IPS DF 6.9 (cell line): ENCODE results near the gene ACOX1.

ENCODE experiments used
- DNase-seq: peaks from one replicate; pipeline ENCODE4 v3.0.0-alpha.2; 2013; ENCODE audit warnings: low read depth, low spot score
- H3K27ac ChIP-seq: one replicate; pipeline ENCODE4 v1.5.1; 2013; ENCODE audit warnings: low read length, control low read depth
- H3K27me3 ChIP-seq: 2 replicates; pipeline ENCODE4 v1.6.1; 2013; ENCODE audit warnings: mild to moderate bottlenecking, low read length; ENCODE audit not compliant: control insufficient read depth, insufficient read depth
- H3K36me3 ChIP-seq: 2 replicates; pipeline ENCODE4 v1.6.1; 2013; ENCODE audit warnings: low read length; ENCODE audit not compliant: control insufficient read depth, insufficient read depth
- H3K4me1 ChIP-seq: 2 replicates; pipeline ENCODE4 v1.6.1; 2013; ENCODE audit warnings: low read length; ENCODE audit not compliant: control insufficient read depth, insufficient read depth
- H3K4me3 ChIP-seq: 2 replicates; pipeline ENCODE4 v1.5.1; 2013; ENCODE audit warnings: mild to moderate bottlenecking, low read length
- H3K9me3 ChIP-seq: 2 replicates; pipeline ENCODE4 v1.6.1; 2013; ENCODE audit warnings: low read length, inconsistent platforms; ENCODE audit not compliant: control insufficient read depth, insufficient read depth
- WGBS: extraction: QIAGEN DNeasy Blood & Tissue Kit; methylation state at CpG from one replicate; pipeline ENCODE4 v1.1.7; 2013; ENCODE audit warnings: mixed read lengths, missing lambda C conversion rate; ENCODE audit not compliant: insufficient read length, insufficient coverage; 5-methylcytosine and 5-hydroxymethylcytosine counted together

ACOX1 gene

GRCh38 chr17:75891605-75892555 lies 87.1 kb downstream of the ACOX1 start:
- no peak overlapping the region for H3K27ac ChIP-seq
- H3K4me3 ChIP-seq: no peak overlapping the region
- no CpG with 5 or more reads among the region's 32 CpGs for WGBS
- H3K9me3 ChIP-seq: no peaks in the 10 kb centered on the region
- peaks cover 18% of the 10 kb centered on the region for H3K36me3 ChIP-seq
- no peak for DNase-seq
- H3K27me3 ChIP-seq: no peaks in the 10 kb centered on the region
- peaks cover 13% of the 10 kb centered on the region for H3K4me1 ChIP-seq
